ENCODE results near the gene KIF7. TPM values are rescaled to one million over a fixed set of nuclear protein-coding genes. Genes with fewer than 3 reads are reported as not detected.

KIF7 gene
- total RNA-seq, 4 donors from 2014 or later, result 6.2 to 12.6 (median 7.7) TPM

- ATAC-seq (ENCODE audit: low FRiP score) (no peak), DNase-seq (ENCODE audit: low spot score) (no peak)
- TF ChIP-seq CTCF (IDR thresholded peaks at IDR 0.05), result no peak
Observed at GRCh38 chr15:89640245-89640644, 15.0 kb downstream of the KIF7 start.

- no peak for TF ChIP-seq CTCF (IDR thresholded peaks at IDR 0.05)
- DNase-seq (ENCODE audit: low spot score), result no peak
- no peak for ATAC-seq (ENCODE audit: low FRiP score)
Observed at GRCh38 chr15:89633585-89633984, 21.7 kb downstream of the KIF7 start.

- ATAC-seq (ENCODE audit: low FRiP score) (no peak), DNase-seq (ENCODE audit: low spot score) (no peak)
- no peak for TF ChIP-seq CTCF (IDR thresholded peaks at IDR 0.05)
Observed at GRCh38 chr15:89632563-89633430, 22.5 kb downstream of the KIF7 start.

GRCh38 chr15:89631902-89632264 is 23.4 kb downstream of the KIF7 start:
- no peak for TF ChIP-seq CTCF (IDR thresholded peaks at IDR 0.05)
- DNase-seq (ENCODE audit: low spot score) (no peak), ATAC-seq (ENCODE audit: low FRiP score) (no peak)

GRCh38 chr15:89630974-89631901 is 24.0 kb downstream of the KIF7 start:
- no peak for DNase-seq (ENCODE audit: low spot score)
- ATAC-seq (ENCODE audit: low FRiP score), result no peak
- no peak for TF ChIP-seq CTCF (IDR thresholded peaks at IDR 0.05)

GRCh38 chr15:89630260-89630659 is 25.0 kb downstream of the KIF7 start:
- no peak for TF ChIP-seq CTCF (IDR thresholded peaks at IDR 0.05)
- ATAC-seq (ENCODE audit: low FRiP score), result no peak
- no peak for DNase-seq (ENCODE audit: low spot score)
